GM19463 (cell line): Measurements from ENCODE around the gene SVIL.
"Not testable (repeated sequence)": the region's sequence is repeated elsewhere in the genome, so short reads cannot be mapped to it uniquely, and the experiment has no call there.

ENCODE experiments used
- ATAC-seq: cut with Tn5 transposase; IDR thresholded peaks from one replicate; pipeline ENCODE4 v1.9.1; 2021; ENCODE audit warnings: mild to moderate bottlenecking, moderate library complexity; ENCODE audit not compliant: unreplicated experiment

SVIL gene

DNA sequence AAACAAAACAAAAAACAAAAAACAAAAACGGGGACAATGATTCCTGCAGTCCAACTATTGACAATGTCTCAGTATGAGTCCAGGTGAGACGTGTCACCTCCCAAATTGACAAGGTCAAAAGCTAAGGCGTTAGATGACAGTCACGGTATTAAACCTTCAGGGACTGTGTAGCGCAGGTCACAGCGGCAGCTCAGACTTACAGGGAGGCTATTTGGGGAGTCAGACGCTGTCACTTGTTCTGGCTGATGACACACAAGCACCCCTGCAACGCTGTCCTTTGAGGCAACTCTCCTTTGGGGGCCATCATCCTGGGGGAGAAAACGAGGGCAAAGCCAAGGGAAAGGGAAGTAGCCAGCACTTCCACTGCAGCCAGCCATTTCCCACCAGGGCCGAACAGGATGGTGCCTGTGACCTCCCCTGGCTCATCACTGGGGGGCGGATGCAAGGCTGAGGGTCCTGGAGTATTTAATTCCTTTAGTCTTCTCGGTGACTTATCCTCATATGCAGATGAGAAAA is 55.3 kb downstream of the SVIL start:
- ATAC-seq = no peak

DNA sequence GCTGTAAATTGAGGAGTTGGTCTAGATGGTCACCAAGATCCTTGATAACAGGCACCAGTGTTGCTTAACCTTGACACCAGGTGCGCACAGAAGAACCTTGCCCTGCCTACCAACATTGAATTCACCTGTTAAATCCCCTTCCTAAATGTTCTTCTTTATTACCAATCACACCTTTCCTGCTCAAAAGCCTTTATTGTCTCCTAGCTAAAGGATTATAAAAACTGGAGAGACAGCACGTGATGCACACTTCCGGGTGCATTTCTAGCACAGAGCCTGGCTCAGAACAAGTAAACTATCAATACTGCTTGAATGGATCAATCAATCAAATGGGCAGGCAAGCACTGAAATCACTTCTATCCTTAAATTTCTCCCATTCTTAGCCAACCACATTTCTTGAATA is 56.3 kb downstream of the SVIL start:
- ATAC-seq = no peak

DNA sequence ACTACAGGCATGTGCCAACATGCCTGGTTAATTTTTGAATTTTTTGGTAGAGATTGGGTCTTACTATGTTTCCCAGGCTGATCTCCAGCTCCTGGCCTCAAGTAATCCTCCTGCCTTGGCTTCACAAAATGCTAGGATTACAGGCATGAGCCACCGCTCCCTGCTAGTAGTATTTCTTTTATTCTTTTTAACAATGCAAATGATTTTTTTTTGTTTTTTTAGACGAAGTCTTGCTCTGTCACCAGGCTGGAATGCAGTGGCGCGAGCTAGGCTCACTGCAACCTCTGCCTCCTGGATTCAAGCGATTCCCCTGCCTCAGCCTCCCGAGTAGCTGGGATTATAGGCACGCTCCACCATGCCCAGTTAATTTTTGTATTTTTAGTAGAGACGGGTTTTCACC is 58.1 kb downstream of the SVIL start:
- ATAC-seq = no peak

DNA sequence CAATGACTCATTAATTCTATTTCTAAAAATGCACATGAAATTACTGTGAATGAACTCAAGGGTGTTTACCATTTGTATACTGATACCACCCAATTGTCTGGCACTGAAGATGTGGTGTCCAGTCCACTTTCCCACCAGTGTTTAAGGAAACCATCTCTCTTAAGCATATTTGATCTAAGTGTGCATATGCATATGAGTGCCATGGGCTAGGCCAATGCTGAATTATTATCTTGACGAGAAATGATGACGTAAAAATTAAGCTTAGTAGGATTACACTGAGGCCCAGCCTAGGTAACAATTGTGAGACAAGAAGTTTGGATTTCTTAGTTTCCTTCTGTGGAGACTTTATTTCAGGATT is 59.7 kb downstream of the SVIL start:
- ATAC-seq = no peak

DNA sequence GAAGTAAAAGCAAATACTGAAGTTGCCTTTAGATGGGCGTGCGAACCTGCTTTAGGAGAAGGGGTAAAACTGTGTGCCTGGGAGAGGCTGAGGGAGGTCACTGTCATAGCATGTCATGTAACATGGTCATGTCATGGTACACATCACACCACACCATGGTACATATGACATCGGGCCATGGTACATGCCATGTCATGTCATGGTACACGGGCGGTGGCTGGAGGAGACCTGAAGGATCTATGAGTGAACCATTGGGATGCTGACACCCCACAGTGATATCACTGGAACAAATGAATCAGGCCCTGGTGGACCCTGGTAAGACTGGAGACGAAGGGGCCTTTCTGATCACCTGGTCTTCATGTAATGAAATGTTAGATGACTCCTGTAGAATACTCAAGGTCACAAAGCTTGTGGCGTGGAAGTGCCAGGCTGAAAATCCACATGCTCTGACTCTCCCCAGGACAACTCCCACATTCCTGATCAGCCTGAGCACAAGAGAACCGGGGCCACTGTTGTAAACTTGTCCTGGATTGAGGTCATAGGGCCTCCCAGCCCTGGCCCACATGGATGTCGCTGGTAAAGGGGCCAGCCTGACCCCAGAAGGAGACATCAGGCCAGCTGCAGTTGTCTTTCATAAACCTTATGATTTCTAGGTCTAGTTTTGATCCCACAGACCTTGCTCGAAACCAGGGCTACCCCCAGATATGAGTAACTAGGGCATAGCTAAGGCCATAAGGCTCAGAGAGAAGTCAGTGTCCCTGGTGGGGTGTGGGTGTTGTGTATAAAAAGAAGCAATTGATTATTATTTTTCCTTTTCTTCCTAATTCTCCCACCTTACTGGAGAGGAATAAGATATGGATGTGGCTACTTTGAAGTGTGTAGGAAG is 60.3 kb downstream of the SVIL start:
- not testable (repeated sequence) for ATAC-seq

DNA sequence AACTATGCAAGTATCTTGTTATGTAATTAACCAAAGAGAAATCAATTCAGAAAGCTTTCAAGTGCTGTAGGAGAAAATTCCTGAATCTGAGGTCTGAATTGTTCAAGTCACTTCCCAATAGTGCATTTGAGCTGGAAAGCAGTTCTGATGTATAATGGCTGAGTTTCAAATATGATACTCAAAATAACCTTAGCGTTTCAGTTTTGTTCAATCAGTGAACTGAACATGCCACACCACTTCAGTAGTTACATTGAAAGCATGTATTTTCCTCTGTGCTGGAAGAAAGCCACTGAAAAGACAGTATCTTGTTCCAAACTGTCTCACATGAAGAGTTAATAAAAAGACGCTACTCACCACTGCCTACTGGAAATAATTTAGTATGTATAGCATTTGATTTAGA is 64.5 kb downstream of the SVIL start:
- not testable (repeated sequence) for ATAC-seq

DNA sequence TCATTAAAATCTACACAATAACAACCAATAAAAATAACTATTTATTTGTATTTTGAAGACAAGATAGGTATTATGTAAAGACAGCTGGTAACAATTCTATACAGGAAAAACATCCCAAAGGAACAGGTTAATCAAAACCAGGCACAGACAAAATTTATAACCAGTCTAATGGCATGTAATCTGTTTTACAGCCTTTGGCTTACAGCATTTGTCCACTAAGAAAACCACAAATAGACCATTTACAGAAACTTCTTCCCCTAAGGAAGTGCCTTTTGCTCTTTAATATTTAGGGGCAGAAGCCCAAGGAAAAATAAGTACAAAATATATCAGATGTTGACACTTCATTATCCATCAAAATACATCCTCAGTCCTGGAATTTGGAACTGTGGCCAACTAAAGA is 65.0 kb downstream of the SVIL start:
- ATAC-seq = no peak

DNA sequence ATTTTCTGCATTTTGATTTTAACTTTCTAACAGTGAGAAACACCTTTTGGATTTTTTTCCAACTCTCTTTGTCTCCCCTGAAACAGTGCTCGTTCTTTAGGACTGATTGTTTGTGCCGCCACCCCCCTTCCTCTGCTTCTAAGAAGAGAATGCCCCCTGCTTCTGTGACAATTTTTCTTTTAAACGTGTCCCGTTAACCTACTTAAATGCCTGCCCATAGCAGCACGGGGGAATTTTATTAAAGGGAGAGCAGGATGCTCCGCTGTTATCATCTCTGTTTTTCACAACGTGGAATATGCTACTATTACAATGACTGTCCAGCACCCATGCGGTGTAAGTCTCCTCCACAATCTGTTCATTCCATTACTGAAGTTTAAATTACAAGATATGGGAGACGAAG is 67.8 kb downstream of the SVIL start:
- ATAC-seq = no peak

DNA sequence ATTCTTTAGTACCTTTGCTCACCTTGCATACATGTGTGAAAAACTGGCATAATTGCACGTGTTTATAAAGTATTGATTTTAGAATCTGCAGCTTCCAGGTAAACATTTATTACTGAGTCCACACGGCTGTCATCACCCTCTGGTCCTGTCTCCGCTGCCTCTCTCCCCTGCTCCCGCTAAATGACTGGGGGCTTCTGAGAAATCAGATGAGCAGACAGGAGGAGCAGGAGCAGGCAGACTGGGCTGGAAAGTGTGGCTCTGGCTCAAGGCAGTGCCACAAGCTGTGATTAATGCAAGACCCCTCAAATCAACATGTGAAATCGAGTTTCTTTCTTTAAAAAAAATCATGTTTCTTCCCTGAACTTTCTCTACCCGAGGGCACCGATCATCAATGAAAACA is 68.6 kb downstream of the SVIL start:
- not testable (repeated sequence) for ATAC-seq

DNA sequence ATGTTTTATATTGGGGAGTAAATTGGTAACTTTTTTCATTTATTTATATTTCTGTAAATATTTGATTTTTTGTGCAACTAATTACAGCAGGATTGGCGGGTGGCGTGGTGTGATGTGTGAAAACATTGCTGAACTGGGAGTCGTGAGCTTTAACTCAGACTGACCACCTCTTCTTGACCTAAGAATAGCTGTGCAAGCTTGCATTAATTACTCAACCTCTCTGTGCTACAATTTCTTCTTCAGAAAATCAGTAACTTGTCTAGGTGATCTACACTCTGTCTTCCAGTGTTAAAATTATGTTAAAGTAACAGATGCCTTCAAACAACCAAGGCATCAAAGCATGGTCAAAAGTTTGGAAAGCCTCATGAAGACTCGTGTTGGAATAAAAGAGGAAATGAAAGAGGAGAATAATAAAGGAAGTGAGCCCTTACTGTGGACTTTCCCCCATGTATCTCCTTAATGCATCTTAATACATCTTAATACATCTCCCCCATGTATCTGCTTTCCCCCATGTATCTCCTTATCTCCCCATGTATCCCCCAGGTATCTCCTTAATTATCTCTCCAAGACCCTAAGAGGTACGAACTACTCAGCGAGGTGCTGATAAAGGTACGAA is 71.2 kb downstream of the SVIL start:
- ATAC-seq = no peak

DNA sequence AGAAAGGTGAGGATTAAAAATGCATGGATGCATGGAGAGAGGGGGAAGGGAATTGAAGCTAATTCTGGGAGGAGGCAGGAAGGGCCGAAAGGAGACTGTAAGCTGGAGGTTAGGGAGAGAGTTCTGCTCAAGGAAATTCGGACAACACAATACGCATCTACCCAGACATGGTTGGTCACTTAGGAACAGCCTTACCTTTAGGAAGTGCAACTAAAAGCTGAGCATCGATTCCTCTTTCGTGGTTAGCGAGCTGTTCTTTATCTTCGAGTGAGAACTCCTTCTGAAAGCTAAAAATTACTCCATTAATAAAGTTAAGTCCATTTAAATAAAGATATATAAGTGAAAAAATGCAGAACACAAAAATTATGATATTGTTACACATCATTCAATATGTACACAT is 71.8 kb downstream of the SVIL start:
- peak; percentile 72 for ATAC-seq

DNA sequence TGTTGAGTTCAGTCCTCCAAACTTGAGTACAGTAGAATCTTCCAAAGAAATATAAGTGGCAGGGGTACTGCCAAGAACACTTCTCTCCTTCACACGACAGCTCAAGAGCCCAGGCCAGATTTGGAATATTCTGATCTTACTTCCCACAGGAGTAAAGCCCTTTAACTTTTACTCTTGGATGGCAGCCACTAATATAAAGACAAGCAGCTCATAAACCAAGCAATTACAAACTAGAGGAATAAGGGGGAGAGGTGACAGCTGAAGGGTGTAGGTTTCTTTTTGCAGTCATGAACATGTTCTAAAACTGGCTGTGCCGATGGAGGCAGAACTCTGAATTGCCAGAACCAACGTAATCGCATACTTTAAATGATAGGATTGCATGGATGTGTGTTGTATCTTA is 74.8 kb downstream of the SVIL start:
- no peak for ATAC-seq

DNA sequence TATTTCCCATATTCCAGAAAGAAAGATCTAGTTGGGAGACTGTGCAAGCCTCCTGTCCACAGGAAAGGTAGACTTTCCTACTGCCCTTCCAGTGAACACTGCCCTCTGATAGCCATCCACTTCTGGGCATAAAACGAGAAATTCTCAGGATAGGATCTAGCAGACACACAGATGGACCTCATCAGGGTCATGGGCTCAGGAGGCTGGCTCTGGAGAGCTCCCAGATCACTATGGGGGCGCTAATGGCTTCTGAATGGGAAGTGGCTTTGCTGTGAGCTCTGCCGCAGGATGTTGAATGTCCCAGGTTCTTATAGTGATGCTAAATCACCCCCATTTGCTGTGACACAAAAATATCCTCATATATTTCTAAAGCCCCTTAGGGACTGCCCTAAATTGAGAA is 77.1 kb downstream of the SVIL start:
- no peak for ATAC-seq

DNA sequence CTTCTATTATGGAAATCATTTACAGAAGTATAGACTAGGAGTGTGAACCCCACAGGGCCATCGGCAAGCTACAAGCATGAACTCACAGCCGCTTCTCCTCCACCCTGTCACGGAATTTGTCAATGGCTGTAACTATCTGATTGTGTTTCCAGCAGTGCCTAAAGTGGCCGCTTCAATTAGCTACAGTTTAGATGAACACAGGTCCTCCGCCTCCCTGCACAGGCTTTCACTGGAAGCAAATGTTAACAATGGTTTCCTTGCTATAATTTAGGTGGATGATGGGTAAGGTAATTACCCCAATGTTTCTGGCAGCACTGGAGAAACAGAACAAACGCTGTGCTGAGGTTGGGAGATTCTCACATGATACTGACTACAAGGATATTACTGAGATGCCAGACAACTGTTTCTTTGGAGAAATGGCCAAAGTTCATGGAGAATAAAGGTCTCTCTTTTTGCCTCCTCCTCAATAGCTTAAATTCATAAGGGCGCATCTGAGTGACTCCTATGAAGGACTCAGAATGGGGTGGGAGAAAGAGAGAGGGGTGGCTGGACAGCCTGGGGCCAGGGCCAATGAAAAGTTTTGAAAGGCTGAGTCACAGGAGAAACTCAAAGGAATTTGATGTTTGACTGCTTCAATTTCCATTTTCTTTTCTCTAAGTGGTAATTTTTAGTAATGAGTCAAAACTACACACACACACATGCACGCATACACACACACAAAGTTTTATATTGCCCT is 78.9 kb downstream of the SVIL start:
- no peak for ATAC-seq

DNA sequence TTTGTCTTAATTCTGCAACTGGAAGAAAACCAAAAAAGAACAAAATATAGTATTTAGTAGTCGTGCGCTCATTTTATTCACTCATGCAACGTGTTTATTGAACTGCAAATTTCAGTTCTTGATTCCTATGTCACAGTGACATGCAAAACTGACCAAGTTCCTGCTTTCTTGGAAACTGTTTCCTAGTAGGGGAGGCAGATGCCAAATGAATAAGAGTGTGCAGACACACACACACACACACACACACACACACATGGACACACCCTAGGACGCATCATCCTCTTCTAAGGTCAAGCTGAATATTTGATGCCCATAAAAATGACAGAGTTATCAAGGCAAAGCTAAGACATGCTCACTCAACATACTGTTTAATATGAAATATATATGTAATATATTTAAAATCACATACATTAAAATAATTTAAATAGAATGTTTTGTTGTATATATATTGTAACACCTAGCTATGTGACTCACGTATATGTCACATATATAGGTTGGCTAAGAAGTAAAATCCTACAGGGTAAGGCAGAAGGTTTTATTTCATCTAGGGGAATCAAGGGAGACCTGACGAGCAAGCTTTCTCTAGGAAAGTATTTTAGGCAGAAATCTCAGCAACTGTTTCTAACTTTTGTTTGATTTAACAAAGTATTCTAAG is 79.6 kb downstream of the SVIL start:
- ATAC-seq = no peak

DNA sequence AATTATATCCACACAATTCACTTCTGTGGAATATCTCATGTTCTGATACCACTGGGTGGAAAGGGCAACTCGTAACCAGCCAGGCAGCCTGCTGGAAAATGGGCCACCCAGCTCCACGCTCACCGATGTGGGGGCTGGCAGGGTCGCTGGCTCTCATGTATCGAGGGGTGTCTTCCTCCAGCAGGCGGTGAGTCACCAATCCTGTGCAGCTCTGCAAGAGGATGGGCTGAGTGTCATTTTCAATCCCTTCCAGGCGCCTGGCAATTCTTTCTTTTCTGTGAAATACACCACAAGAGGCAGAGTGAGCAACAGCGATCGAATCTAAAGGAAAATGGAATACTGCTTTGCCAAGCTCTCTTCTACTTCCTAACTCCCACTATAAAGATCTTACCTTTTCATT is 80.1 kb downstream of the SVIL start:
- ATAC-seq = no peak

DNA sequence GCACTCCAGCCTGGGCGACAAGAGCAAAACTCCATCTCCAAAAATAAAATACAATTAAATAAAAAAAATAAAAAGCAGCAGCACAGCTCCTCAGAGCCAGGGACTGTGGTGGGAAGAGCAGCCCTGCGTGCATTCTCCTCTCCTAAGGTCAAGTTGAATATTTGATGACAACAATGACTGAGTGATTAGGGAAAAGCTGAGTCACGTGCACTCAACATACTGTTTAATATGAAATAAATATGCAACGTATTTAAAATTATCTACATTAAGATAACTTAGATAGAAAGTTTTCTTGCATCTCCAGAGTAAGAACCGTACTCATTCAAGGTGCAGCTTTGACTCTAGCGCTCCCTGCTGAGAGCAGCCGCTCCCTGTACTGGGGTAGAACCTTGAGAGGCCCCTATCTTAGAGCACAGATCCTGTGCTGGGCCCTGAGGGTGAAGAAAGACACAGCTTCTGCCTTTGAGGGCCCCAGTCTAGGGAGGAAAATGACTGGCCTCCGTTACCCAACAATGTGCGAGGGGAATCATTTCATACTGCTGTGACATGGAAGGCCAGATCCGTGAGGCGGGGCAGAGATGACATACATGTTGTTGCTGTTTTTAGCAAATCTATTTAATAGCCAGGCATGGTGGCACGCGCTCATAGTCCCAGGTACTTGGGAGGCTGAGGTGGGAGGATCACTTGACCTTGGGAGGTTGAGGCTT is 81.1 kb downstream of the SVIL start:
- no peak for ATAC-seq

DNA sequence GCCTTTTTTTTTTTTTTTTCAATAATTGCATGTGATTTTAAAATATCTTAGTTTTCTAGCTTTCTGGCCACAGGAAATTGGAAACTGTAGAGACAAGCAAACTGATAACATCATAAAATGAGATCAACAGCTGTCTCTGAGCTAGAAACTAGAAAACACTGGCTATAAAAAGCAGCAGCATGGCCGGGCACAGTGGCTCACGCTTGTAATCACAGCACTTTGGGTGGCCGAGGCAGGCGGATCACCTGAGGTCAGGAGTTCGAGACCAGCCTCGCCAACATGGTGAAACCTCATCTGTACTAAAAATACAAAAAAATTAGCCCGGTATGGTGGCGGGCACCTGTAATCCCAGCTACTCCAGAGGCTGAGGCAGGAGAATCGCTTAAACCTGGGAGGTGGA is 81.7 kb downstream of the SVIL start:
- ATAC-seq = not testable (repeated sequence)

DNA sequence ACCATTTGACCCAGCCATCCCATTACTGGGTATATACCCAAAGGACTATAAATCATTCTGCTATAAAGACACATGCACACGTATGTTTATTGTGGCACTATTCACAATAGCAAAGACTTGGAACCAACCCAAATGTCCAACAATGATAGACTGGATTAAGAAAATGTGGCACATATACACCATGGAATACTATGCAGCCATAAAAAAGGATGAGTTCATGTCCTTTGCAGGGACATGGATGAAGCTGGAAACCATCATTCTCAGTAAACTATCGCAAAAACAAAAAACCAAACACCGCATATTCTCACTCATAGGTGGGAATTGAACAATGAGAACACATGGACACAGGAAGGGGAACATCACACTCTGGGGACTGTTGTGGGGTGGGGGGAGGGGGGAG is 85.3 kb downstream of the SVIL start:
- not testable (repeated sequence) for ATAC-seq

DNA sequence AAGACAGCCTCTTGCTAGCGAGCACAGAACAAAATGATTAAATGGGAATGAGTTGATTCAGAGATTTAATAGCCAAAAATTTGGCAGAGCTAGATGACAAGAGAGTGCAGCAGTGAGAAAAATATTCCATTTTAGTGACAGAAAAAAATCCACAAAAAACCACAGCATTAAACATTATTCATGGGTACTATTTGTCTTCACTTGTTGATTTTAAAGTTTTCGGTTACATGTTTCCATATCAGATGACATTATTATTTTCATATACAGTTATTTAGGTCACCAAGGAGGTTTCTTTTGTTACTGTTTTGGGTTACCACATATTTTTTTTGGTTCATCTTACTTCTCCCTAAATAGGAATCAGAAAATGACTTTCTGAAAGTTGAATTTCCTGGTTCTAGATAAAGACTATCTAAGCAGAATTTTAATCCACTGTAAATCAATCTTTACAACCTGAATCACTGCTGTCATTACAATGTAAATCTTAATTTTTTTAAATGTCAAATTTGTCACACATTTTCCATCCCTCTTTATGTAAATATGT is 87.9 kb downstream of the SVIL start:
- no peak for ATAC-seq
